Activated gamma-delta T cell (primary cell): ENCODE measurements around the gene CXCR6.

Source experiments
- DNase-seq: peaks from one replicate; lab custom pipeline; 2025; lab: John Stamatoyannopoulos, UW
- total RNA-seq, 2 donors: gene quantifications; one replicate each; lab custom pipeline; 2026; lab: John Stamatoyannopoulos, UW

CXCR6 gene
- total RNA-seq = 57.9 to 86.5 reads per million in 2 donors

DNA sequence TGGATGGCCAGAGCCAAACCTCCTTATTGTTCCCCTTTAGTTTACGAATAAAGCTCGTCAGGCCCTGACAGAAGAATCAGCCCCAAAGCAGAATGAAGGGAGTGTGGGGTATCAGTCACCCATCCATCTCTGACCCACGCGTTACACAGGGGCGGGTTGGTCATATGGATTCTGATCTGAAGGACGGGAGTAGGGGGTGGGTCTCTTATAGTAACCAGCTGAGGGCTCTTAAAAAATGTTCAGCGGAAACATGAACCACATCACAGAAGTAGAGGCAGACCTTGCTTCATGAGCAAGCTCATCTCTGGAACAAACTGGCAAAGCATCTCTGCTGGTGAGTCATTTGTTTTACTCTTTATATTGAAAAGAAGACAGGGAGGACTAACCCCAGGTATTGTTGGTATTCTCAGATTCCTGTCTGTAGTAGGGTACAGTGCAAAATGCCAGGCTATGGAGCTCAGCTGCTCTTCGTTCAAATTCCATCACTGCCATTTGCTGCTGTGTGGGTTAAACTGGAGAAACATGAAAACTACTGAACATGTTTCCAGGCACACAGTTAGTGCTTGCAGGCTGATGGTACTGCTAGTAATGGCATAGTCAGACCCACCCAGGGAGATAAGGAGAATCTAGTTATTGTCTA lies at the start of gene CXCR6:
Gene CXCR6 (plus strand): TSS at position 258 of the 640 bp plus-strand sequence. CDS start 3,018 bp downstream, outside the sequence.
- no peak for DNase-seq

DNA sequence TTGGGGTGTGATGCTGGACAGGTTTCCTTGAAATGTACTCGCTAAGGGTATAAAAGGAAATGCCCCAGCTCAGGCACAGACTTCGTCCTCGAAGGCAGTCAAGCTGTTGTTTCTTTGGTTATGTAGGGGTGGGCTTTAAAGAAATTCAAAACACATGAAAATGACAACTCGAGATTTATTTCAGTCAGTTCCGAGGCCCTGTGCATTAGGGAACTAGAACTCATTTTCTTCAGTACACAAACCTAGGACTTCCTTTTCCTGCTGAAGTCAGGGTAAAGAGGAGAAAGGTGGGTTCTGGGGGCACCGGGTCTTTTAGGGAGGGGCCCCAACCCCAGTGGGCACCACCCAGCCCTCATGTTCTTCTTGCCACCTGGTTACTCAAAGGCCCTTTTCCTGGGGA lies 49.2 kb upstream of the CXCR6 start:
- DNase-seq = no peak

DNA sequence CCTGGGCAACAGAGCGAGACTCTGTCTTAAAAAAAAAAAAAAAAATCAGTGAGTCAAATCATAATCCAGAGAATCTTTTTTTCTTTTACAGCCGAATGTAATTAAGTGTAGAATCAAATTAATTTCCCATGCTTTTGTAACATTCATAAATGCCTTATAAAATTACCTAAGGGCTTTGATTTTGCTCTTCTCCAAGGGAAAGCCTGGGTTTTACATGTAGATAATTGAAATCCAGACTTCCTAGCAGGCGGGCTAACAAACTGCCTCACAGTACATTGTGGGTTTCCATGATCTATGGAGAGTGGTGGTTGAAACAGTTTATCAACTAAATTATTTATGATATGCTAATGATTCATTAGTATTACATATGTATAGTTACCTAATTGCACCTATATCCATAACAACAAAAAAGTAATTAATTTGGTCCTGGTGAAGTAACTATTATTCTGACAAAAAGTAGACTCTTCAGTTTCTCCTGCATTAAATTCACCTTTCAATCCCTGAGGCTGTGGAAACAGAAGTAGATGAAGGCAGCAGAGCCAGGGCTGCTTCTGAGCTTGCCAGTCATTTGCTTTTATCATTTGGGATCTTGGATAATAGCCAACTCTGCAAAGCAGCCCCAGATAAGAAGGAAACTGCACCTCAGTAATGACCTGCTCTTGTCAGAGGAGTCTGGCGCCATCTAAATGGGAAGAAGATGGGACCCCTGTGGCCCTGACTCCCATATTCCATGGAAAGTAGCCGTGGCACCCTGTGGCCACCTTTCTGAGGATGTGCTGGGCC lies 47.4 kb upstream of the CXCR6 start:
- DNase-seq = no peak

DNA sequence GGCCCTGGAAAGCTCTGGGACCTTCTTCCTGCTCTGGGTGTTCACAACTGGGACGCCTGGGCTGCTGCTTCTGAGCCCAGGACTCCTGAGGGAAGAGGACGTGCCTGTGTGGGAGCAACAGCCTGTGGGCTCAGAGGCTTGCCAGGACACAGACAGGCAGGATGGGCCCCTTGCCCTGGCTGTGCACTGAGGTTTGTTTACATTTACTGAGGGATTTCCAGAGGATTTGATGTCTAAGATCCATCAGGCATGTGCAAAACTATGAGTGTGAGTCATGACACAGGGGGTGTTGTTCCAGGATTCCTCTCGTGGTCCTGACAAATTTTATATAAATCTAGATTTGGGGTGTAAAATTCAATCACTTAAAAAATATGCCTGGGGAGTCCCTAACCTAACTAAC lies 46.3 kb upstream of the CXCR6 start:
- DNase-seq = no peak

DNA sequence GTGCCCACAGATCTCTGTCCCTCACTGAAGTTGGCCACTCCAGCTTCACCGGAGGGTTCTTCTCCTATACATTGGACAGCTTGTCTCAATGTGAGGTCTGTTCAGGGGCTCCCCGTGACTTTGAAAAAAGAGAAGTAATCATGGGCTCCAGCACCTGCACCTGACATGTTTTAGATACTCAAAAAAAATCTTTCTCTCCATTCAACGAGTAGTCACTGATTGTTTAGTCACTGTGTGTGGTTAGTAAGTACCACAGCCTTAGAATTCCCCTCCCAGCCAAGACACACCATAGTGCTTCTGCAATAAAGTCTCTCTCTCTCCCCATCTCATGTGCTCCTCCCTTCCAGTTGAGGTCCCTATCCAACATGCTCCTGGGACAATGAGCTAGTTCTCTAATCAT lies 38.3 kb upstream of the CXCR6 start:
- no peak for DNase-seq

DNA sequence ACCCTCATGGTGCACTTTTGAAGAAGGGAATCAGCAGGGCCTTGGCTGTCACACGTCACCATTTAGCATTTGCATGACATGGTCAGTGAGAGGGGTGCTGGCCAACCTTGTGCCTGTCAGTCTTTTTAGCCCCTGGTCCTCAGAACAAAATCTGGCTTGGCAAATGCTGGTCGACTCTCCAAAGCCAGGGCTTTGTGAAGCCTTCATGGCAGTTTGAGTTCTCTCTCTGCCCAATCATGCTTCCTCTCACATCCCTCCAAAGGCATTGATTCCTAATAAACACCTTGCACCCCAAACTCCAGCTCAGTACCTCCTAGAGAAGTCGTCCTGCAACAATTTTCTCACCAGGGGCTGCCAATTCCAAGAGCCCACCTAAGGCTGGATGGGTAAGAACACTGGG lies 37.5 kb upstream of the CXCR6 start:
- DNase-seq = no peak

DNA sequence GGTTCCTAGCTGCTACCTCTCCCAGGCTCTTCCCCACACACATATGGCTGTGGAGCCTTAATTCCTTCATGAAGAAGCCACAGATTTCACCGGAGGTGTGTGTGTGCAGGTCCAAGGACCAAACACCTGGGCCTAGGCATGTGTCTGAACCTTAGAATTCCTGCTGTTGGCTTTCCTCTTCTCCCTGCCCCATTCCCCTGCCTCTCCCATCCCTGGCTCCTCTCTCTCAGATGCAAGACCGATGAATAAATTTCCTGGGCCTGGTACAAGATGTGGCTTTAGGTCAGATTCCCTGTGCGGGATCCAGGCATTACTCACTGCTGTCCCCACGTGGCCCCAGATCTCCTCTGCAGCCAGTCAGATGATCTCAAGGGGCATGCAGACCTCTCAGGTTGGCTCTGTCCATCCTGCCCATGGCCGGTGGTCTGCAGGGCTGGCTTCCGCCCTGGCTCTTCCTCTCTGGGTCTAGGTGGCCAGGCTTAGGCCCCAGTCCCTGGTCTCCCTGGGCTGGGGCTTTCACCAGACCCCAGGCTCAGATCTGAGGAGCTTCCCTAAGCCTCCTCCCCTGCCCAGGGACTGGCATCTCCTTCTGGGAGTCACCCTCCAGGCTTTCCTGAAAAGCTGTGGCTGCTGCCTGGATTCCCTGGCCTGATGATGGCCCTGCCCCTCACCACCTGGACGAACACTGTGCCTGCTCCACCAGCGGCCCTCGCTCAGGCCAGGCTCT lies 36.4 kb upstream of the CXCR6 start:
- DNase-seq = no peak

DNA sequence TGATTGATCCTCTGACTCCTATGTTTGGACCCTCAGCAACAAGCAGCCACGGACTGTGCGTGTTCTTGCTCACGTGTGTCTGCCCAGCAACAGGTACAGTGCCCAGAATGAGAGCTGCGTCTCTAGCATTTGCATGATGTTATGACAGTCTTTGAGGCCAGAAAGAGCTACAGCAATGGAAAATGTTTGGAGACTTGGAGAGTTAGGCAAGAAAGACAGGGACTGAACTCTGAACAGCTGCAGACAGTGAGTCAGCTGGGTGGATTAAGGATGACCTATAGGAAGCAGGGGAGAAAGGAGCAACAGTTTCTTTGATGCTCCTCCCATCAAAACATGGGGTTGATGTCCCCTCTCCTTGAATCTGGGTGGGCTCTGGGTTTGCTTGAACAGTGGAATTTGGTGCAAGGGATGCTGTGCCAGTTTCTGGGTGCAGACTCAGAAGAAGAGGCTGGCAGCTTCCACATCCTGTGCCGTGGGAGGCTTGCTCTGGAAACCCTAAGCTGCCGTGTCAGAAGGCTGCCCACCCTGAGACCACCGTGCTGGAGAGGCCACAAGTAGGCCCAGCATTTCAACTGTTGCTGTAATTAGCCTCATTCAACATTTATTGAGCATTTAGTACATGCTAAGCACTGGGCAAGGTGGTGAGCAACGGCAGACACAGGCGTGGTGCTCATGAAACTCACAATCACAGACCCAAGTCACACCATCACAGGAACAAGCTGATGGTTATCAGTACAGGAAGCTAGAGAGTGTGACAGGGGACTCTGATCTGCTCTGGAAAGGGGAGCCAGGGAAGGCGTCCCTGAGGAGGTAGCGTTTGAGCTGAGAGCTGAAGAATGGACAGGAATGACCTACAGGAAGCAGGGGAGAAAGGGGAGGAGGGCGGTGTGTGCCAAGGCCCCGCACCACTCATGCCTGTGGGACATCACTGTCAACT lies 35.2 kb upstream of the CXCR6 start:
- DNase-seq = no peak

DNA sequence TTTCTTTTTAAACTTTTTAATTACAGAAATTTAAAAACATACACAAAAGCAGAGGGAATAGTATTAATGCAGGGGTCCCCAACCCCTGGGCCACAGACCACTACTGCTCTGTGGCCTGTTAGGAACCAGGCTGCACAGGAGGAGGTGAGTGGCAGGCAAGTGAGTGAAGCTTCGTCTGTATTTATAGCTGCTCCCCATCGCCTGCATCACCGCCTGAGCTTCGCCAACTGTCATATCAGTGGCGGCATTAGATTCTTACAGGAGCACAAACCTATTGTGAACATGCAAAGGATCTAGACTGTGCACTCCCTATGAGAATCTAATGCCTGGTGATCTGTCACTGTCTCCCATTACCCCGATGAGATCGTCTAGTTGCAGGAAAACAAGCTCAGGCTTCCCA lies 34.5 kb upstream of the CXCR6 start:
- no peak for DNase-seq

DNA sequence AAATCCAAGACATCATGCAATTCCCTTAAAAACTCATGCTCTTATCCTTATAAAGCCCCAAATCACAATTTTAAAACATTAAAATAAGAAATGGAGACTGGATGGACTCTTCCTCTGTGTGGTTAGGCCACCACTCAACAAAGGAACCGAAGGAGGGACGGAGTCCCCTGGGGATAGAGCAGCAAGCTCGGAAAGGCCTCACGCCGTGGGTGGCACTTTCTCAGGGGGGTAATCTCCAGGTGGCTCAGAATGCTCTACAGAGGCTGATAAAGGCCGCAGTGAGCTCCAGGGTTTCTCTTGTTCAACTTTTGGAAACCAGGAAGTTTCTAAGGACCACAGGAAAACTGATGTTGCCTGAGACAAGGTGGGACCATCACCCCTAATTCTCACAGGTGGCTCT lies 33.7 kb upstream of the CXCR6 start:
- DNase-seq = no peak

DNA sequence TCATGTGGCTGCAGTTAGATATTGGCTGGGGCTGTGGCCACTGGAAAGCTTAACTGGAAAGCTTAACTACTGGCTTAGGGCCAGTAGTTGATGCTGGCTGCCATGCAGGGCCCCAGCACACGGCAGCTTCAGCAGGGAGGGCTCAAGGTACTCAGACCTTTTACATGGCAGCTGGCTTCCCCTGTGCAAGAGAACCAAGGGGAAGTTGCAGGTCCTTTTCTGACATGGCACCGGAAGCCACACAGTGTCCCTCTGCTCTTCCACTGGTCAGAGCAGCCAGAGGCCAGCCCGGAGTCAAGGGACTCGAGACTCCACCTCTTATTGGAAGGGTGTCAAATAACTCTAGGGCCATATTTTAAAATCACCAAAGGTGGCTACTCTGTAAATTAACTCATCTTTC lies 32.4 kb upstream of the CXCR6 start:
- no peak for DNase-seq

DNA sequence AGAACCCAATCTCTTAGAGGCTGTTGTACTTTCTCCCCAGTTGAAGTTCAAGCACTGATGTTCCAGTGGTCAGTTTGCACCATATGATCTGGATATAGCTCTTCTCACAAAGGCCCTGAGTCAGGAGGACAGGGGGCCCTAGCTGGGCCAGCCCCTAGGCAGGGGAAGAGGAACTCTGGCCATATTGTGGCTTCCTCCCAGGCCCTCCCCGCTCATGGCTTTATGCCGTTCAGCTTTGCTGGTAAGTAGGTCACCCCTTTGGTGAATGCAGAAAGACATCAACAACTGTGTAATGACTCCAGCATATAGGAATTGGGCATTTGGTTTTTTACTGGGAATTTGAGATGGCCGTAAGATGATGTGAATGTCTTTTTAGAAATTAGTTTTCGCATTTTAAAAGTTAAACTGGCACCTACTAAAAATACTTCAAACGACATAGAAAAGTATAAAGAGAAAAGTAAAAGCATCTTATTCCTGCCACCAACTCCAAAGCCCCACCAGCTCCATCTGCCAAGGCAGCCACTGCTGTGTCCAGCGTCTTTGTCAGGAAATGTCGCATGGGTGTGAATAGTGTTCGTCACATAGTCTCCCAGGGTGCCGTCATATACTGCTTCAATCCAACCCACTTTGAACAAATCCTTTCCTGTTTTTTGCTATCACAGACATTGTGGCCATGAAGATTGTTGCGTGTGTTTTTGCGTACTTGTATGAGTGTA lies 31.6 kb upstream of the CXCR6 start:
- DNase-seq = no peak

DNA sequence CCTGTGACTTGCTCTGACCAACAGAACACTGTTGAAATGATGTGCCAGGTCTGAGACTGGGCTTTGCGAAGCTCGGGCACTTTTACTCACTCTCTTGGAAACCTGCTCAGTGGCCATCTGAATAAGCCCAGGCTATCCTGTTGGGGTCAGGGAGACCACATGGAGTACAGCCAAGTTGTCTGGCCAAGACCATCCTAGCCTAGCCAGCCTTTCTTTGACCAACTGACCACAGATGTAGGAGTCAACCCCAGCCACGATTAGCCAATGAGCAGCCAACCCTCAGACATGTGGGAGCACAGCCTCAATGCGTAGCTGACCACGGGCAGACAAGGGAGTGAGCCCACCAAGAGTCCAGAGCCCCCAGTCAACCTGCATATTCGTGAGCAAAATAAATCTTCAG lies 30.8 kb upstream of the CXCR6 start:
- no peak for DNase-seq

DNA sequence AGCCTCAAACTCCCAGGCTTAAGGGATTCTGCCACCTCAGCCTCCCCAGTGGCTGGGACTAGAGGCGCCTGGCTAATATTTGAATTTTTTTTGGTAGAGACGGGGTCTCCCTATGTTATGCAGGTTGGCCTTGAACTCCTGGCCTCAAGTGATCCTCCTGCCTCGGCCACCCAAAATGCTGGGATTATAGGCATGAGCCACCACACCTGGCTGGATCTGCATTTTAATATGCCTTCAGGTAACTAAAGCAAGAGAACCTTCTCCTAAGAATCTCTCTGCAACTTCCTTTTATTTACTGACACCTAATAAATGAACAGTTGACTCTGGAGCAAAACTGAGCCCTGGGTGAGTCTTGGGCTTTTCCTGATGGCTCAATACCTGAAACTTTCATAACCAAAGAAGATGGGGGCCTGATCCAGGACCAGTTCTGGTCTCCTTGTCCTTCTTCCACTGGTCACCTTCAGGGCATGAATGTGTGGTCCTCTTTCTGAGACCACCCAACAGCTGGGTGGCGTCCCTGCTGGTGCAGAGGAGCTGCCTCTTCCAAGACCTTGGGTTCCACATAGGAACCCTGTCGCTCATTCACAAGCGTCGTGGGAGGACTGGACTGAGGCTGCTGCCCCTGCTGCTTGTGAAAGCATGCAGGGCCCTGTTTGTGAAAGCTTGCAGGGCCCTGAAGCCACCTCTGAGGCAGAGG lies 28.8 kb upstream of the CXCR6 start:
- DNase-seq = no peak

DNA sequence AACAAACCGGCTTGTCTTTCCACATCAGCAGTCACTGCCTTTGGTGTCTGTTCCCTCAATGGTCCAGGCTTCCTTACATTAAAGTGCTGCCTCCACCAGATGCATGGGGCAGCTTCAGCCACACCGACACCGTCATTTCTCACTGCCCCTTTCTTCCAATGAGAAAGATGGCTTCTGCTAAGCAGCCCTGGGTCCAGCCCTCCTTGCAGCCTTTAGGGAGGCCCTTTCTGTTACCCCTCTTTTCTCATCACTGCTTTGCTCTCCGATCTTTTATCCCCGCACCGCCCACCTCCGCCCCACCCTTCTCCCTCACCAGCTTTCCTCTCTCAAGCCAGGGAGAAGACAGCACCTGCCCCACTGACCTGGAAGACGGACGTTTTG lies 28.2 kb upstream of the CXCR6 start:
- no peak for DNase-seq

DNA sequence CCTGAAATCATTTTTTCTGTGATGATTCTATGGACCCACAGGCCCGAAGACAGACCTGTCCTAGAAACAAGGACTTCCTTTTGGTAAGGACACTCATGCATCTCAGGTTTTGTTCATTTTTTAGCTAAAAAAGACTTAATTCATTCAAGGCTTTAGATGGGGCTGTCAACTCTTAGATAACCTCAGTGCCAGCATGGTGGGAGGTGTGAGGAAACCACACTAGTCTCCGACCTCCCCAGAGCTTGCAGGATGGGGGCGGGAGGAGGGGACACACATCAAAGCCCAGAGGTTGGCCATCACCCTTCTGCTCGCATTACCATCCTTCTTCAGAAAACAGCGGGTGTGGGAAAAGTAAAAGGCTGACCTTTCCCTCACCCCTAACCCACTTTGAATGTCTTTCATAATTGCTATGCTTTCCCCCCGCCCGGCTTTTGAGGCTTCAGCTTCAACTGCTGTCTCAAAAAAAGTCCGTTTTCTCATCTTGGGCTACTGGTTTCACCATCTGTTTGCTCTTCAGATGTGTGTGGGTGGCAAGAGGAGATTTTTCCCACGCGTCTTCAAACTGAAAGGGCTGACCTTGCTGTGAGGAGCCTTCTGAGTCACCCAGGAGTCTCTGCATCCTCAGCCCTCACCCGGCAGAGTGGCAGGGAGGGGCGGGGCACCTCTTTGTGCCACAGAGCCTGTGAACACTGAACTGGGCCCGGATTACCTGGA lies 27.6 kb upstream of the CXCR6 start:
- DNase-seq = peak; percentile 31

DNA sequence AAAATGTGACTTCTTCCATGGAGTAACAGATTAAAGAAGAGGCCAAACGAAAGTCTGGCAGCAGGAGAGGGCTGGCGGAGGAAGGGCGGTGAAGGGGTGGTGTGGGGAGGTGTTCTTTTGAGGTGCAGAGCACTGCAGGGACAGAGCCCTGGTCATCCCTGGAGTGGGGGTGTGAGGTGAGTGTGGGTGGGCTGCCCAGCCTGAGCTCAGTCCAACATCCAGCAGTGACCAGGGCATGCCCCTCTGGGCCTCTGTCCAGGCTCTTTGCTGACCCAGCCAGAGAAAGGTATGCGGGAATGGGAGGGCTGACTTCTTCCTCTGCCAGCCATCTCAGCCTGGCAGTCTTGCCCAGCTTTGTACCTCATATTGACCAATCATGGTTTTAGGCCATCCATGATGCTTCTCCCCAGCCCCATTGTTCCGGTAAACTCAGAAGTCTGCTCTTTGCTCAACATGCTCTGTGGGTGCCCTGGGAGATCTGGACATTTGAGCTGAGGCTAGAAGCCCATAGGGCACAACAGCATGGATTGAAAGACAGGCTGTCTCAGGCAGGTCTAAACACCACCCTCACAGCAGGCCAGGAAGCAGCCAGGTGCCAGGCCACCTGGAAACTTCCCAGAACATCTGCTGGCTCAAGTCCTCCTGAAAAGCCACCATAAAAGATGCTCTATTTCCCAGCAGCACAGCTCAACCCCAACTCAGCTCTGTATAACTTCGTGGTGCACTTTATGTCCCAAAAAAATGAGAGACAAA lies 25.9 kb upstream of the CXCR6 start:
- DNase-seq = no peak

DNA sequence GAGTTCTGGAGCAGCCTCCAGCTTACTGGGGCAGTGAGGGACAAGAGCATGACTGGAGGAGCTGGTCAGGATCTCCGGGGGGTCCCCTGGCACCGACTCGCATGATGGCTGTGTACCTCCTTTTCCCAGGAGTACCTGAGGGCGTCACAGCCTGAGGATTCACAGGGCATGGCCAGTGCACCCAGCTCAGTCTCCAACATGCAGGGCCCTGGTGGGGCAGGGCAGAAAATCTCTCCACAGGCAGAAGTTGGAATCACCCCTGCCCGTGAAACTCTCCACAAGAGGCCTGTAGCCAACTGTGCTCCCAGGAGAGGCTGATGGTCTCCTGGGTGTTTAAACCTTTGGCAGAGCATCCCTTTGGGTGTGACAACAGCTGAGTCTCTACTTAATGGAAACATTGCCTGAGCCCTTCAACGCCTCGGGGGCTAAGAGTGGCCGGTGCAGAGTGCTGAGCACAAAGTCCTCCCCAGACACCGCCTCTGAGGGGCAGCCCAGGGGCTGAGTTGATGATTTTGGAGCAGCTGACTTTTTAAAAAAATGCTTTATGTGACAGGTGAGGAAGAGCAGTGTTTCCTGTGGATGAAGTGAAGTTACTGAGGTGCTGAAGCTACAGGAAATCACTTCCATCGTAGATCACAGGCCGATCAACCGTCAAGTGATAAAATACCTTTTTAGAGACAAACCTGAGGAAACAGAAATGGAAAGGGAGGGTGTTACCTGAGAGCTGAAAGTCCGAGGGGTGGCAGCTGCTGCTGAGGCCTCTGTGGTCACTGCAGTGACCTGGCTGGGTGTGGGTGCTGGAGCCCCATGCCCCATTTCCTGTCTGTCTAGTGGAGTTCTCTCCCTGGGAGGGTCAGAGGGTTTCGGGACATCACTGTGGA lies 21.9 kb upstream of the CXCR6 start:
- DNase-seq = no peak
